ENCODE data around the gene HIBCH.
"Not testable (repeated sequence)": the region's sequence is repeated elsewhere in the genome, so short reads cannot be mapped to it uniquely, and the experiment has no call there.

Gene HIBCH

DNA sequence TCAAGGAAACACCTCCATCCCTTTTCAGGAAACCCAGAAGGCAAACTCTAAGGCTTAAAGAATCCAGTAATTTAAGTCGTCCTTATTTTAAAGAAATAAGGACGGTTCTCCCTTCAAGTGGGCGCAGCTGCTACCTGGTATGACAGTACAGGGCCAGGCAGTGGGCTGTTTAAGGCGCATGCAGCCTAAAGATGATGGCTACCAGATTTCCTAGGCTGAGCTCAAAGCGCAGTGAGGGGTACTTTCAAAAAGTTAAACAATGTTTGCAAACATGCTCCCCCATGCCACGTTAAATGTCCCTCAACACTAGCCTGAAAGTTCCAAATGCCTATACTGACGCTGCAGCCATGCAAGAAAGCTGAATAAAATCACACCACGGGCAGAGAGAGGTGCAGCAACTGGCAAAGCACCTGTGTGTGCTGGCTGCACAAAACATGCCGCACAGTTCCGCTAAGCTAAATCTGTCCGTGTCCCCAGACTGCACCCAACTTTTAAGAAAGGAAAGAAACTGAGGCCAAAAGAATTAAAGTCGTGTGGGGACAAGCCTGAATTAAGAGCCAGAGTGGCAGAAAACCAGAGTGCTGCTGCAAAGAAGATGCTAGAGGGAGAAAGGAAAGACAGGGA, 583 bp downstream of the HIBCH start:
- Histone ChIP-seq H3K9ac (ENCODE audit: low read depth, low read length) (peak overlapping the region; percentile 68), H3K36me3 (ENCODE audit: control insufficient read depth, insufficient read depth, low read length) (no peaks in the 10 kb centered on the region), H3K4me3 (ENCODE audit: low read depth, low read length) (peak overlapping the region; percentile 96), H3K9me3 (ENCODE audit: control insufficient read depth, insufficient read depth, low read length) (no peaks in the 10 kb centered on the region), H3K4me1 (ENCODE audit: control insufficient read depth, insufficient read depth, low read length) (peaks cover 4% of the 10 kb centered on the region), H3K27me3 (ENCODE audit: control insufficient read depth, insufficient read depth, low read length) (no peaks in the 10 kb centered on the region)

DNA sequence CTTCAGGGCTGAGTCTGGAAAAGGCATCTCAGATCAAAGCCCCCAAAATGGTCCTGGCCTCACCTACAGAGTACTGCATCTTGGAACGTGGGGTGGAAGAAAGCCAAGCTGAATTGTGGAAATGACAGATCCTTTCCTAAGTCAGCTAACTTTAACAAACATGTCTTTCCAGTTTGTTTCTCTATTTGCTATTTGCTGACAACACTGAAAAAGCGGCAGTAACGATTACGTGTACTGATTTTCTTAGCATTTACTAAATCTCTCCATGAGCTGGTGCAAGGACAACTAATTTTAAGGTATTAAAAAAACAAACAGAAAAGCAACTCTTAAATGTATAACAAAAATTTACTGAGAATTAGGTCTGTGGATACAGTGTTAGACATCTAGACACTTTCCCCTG, 1.1 kb downstream of the HIBCH start:
- Histone ChIP-seq H3K27me3 (ENCODE audit: control insufficient read depth, insufficient read depth, low read length) (no peaks in the 10 kb centered on the region), H3K36me3 (ENCODE audit: control insufficient read depth, insufficient read depth, low read length) (no peaks in the 10 kb centered on the region), H3K4me3 (ENCODE audit: low read depth, low read length) (peak overlapping the region; percentile 96), H3K4me1 (ENCODE audit: control insufficient read depth, insufficient read depth, low read length) (peaks cover 4% of the 10 kb centered on the region), H3K9ac (ENCODE audit: low read depth, low read length) (peak overlapping the region; percentile 68), H3K9me3 (ENCODE audit: control insufficient read depth, insufficient read depth, low read length) (no peaks in the 10 kb centered on the region)

DNA sequence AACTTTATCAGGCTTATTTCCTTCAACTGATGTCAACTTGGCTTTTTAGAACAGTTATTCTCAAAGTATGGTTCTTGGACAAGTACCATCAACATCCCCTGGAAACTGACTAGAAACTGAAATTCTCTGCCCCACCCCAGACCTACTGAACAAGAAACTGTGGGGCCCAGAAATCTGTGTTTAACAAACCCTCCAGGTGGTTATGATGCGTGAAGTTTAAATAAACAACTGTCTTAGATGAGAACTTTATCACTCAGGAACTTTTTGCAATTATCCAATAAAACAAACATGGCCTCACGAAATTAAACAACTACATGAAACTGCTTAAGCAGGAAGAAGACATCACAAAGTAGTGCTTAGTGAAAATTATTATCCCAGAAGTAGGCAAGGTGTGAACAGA, 4.4 kb downstream of the HIBCH start:
- no peaks in the 10 kb centered on the region for H3K36me3 ChIP-seq (ENCODE audit: control insufficient read depth, insufficient read depth, low read length)
- H3K4me1 ChIP-seq (ENCODE audit: control insufficient read depth, insufficient read depth, low read length) = peaks cover 4% of the 10 kb centered on the region
- H3K27me3 ChIP-seq (ENCODE audit: control insufficient read depth, insufficient read depth, low read length) = no peaks in the 10 kb centered on the region
- H3K4me3 ChIP-seq (ENCODE audit: low read depth, low read length) = no peak overlapping the region
- no peak overlapping the region for H3K9ac ChIP-seq (ENCODE audit: low read depth, low read length)
- H3K9me3 ChIP-seq (ENCODE audit: control insufficient read depth, insufficient read depth, low read length) = no peaks in the 10 kb centered on the region

- Histone ChIP-seq H3K27me3 (ENCODE audit: control insufficient read depth, insufficient read depth, low read length) (no peaks in the 10 kb centered on the region), H3K9ac (ENCODE audit: low read depth, low read length) (no peak overlapping the region), H3K9me3 (ENCODE audit: control insufficient read depth, insufficient read depth, low read length) (no peaks in the 10 kb centered on the region), H3K36me3 (ENCODE audit: control insufficient read depth, insufficient read depth, low read length) (no peaks in the 10 kb centered on the region), H3K4me3 (ENCODE audit: low read depth, low read length) (no peak overlapping the region), H3K4me1 (ENCODE audit: control insufficient read depth, insufficient read depth, low read length) (peaks cover 4% of the 10 kb centered on the region)
Measured at GRCh38 chr2:190313880-190314279, 5.7 kb downstream of the HIBCH start.

DNA sequence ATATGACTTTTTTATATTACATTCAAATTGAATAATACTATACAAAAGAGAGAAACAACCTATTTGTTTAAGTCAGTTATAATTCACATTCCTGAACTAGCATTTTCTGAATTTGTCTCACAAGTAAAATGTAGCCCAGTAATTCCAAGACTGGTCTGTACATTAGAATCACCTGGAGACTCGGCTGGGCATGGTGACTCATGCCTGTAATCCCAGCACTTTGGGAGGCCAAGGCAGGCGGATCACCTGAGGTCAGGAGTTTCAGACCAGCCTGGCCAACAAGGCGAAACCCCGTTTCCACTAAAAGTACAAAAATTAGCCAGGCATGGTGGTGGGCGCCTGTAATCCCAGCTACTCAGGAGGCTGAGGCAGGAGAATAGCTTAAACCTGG, 7.0 kb downstream of the HIBCH start:
- H3K4me3 ChIP-seq (ENCODE audit: low read depth, low read length) = not testable (repeated sequence)

DNA sequence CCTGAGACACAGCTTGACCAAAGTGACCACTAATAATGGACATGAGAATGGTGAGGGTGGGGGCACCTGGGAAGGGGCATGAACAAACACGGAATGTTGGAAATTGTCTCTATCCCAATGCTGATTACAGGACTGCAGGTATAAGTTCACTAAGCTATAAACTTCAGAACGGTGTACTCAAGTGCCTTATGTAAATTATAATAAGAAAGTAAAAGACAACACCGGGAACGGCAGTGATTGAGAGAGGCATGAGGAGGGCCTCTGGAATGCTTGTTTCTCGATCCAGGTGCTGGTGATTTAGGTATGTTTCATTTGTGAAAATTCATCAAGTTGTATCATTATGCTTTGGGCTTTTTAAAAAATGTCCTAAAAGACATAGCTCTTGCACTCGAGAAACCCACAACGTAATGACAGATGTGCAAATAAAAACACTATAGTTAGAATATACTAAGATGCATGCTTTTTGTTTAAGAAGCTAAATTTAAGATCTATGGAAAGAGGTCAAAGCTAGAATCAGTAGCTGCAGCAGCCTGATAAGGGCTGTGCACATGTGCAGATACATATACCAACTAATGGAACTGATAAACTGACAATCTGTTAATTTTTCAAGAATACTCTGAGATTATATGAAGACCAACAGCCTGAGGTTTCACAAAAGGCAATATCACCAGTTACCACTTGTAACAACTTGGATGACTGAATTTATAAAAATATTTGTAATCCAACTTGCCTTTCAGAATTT, 7.6 kb downstream of the HIBCH start:
- H3K4me1 ChIP-seq (ENCODE audit: control insufficient read depth, insufficient read depth, low read length) = no peaks in the 10 kb centered on the region
- H3K36me3 ChIP-seq (ENCODE audit: control insufficient read depth, insufficient read depth, low read length) = no peaks in the 10 kb centered on the region
- H3K9ac ChIP-seq (ENCODE audit: low read depth, low read length) = no peak overlapping the region
- H3K27me3 ChIP-seq (ENCODE audit: control insufficient read depth, insufficient read depth, low read length) = no peaks in the 10 kb centered on the region
- no peaks in the 10 kb centered on the region for H3K9me3 ChIP-seq (ENCODE audit: control insufficient read depth, insufficient read depth, low read length)
- no peak overlapping the region for H3K4me3 ChIP-seq (ENCODE audit: low read depth, low read length)

More for the DNA sequence above, 7.0 kb downstream of the HIBCH start:
- not testable (repeated sequence) for H3K4me1 ChIP-seq (ENCODE audit: control insufficient read depth, insufficient read depth, low read length); H3K27me3 ChIP-seq (ENCODE audit: control insufficient read depth, insufficient read depth, low read length); H3K9me3 ChIP-seq (ENCODE audit: control insufficient read depth, insufficient read depth, low read length); H3K9ac ChIP-seq (ENCODE audit: low read depth, low read length); H3K36me3 ChIP-seq (ENCODE audit: control insufficient read depth, insufficient read depth, low read length)

GRCh38 chr2:190308031-190308430, 11.6 kb downstream of the HIBCH start:
- Histone ChIP-seq H3K4me1 (ENCODE audit: control insufficient read depth, insufficient read depth, low read length) (no peaks in the 10 kb centered on the region), H3K36me3 (ENCODE audit: control insufficient read depth, insufficient read depth, low read length) (no peaks in the 10 kb centered on the region), H3K9ac (ENCODE audit: low read depth, low read length) (no peak overlapping the region), H3K27me3 (ENCODE audit: control insufficient read depth, insufficient read depth, low read length) (no peaks in the 10 kb centered on the region), H3K4me3 (ENCODE audit: low read depth, low read length) (no peak overlapping the region), H3K9me3 (ENCODE audit: control insufficient read depth, insufficient read depth, low read length) (no peaks in the 10 kb centered on the region)

GRCh38 chr2:190304404-190304803, 15.2 kb downstream of the HIBCH start:
- Histone ChIP-seq H3K9me3 (ENCODE audit: control insufficient read depth, insufficient read depth, low read length) (no peaks in the 10 kb centered on the region), H3K4me1 (ENCODE audit: control insufficient read depth, insufficient read depth, low read length) (peaks cover 4% of the 10 kb centered on the region), H3K27me3 (ENCODE audit: control insufficient read depth, insufficient read depth, low read length) (no peaks in the 10 kb centered on the region), H3K4me3 (ENCODE audit: low read depth, low read length) (no peak overlapping the region), H3K36me3 (ENCODE audit: control insufficient read depth, insufficient read depth, low read length) (no peaks in the 10 kb centered on the region), H3K9ac (ENCODE audit: low read depth, low read length) (no peak overlapping the region)

DNA sequence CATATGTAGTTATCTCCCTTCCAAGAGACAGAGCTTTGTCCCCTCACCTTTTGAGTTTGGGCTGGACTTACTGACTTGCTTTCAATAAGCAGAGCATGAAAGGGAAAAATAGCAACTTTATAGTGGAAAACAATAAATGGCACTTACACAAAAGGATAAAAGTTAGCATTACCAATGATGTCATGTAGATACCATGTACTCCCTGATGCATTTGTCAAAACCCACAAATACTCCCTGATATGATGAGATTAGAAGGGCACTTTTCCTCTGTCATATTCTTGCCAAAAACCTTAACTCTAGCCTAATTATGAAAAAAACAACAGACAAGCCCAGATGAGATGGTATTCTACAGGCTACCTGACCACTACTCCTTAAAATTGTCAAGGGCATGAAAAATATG, 16.0 kb downstream of the HIBCH start:
- Histone ChIP-seq H3K27me3 (ENCODE audit: control insufficient read depth, insufficient read depth, low read length) (no peaks in the 10 kb centered on the region), H3K4me1 (ENCODE audit: control insufficient read depth, insufficient read depth, low read length) (peaks cover 4% of the 10 kb centered on the region), H3K36me3 (ENCODE audit: control insufficient read depth, insufficient read depth, low read length) (no peaks in the 10 kb centered on the region), H3K4me3 (ENCODE audit: low read depth, low read length) (no peak overlapping the region), H3K9me3 (ENCODE audit: control insufficient read depth, insufficient read depth, low read length) (no peaks in the 10 kb centered on the region), H3K9ac (ENCODE audit: low read depth, low read length) (no peak overlapping the region)

DNA sequence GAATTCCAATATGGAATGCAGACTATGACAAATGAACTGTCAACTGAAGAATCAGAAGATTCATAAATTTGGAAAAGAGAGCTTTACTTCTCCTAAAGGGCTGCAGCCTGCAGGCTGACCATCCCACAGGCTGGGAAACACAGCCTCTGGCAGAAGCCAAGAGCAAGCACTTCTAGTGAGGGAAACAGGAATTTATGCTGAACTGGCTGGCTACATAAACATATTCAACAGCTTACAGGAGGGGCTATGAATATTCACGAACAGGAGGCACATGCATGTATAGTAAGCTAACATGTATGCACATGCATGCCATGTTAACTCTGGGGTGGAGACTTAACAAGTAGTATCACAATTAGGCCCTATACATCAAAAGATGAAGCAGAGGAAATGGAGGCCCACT, 17.6 kb downstream of the HIBCH start:
- Histone ChIP-seq H3K36me3 (ENCODE audit: control insufficient read depth, insufficient read depth, low read length) (no peaks in the 10 kb centered on the region), H3K4me3 (ENCODE audit: low read depth, low read length) (no peak overlapping the region), H3K9ac (ENCODE audit: low read depth, low read length) (no peak overlapping the region)

GRCh38 chr2:190301032-190301431, 18.6 kb downstream of the HIBCH start:
- Histone ChIP-seq H3K9ac (ENCODE audit: low read depth, low read length) (no peak overlapping the region), H3K4me1 (ENCODE audit: control insufficient read depth, insufficient read depth, low read length) (peaks cover 4% of the 10 kb centered on the region), H3K4me3 (ENCODE audit: low read depth, low read length) (no peak overlapping the region), H3K27me3 (ENCODE audit: control insufficient read depth, insufficient read depth, low read length) (no peaks in the 10 kb centered on the region), H3K36me3 (ENCODE audit: control insufficient read depth, insufficient read depth, low read length) (no peaks in the 10 kb centered on the region), H3K9me3 (ENCODE audit: control insufficient read depth, insufficient read depth, low read length) (no peaks in the 10 kb centered on the region)

More for the DNA sequence above, 17.6 kb downstream of the HIBCH start:
- Histone ChIP-seq H3K4me1 (ENCODE audit: control insufficient read depth, insufficient read depth, low read length) (peaks cover 4% of the 10 kb centered on the region), H3K27me3 (ENCODE audit: control insufficient read depth, insufficient read depth, low read length) (no peaks in the 10 kb centered on the region), H3K9me3 (ENCODE audit: control insufficient read depth, insufficient read depth, low read length) (no peaks in the 10 kb centered on the region)

- H3K36me3 ChIP-seq (ENCODE audit: control insufficient read depth, insufficient read depth, low read length); H3K27me3 ChIP-seq (ENCODE audit: control insufficient read depth, insufficient read depth, low read length); H3K4me1 ChIP-seq (ENCODE audit: control insufficient read depth, insufficient read depth, low read length); H3K9ac ChIP-seq (ENCODE audit: low read depth, low read length); H3K9me3 ChIP-seq (ENCODE audit: control insufficient read depth, insufficient read depth, low read length); H3K4me3 ChIP-seq (ENCODE audit: low read depth, low read length): not testable (repeated sequence)
Measured at GRCh38 chr2:190297880-190298279, 21.7 kb downstream of the HIBCH start.

Measured in iPS-15b (cell line).